ENCODE results near the gene GINS1. TPM values are rescaled to one million over a fixed set of nuclear protein-coding genes. Genes with fewer than 3 reads are reported as not detected.

GINS1 gene
- total and polyA plus RNA-seq, 2 of the 8 experiments (the other 6 are each of a cell fraction or from before 2014, with no cell fraction given) = 44.7 to 68.4 TPM

DNA sequence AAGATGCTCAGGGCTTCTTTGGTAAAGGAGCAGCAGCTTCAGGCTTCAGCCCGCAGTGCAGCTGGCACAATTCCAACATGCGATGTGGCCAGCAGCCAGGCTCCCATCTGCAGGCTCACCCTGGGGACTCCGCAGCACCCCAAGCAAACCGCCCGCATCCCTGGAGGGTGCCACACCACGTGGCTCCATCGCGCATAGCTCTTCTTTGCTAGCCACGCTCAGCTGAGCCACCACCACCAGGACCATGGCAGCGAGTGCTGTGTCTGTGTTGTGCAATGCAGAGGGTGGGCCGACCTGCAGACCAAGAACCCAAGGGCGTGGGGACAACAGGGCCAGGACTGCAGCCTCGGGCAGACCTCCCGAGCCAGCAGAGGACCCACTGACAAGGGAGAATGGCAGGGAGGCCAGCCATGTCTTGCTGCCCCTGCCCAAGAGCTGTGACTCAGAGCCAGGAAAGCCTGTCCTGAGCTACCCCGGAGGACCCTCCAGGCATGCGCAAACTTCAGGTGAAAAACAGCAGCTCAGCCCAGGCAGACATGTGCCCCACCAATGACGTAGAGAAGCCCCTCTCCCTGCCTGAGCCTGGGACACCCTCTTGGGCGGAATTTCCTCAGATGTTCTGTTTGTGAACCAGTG, 87.8 kb downstream of the GINS1 start (continued):
- TF ChIP-seq GABPA (IDR thresholded peaks at IDR 0.05; ENCODE audit: borderline replicate concordance, insufficient read depth, low read length) = no peak
- no peak for TF ChIP-seq KDM5A (IDR thresholded peaks at IDR 0.05; ENCODE audit: low read length)

Data from H1 (cell line).